Measurements from ENCODE around the gene UTS2R. TPM values are rescaled to one million over a fixed set of nuclear protein-coding genes. Genes with fewer than 3 reads are reported as not detected.

The UTS2R gene
- polyA plus RNA-seq, 3 donors, result not detected

- no peak for DNase-seq
- Histone ChIP-seq H3K9me3 (replicated peaks in 1 of 2; ENCODE audit: control insufficient read depth in 1 of 2, insufficient read depth in 1 of 2, low read length in 2 of 2) (peaks cover 0 to 3% of the 10 kb centered on the region in 2 donors), H4K20me1 (ENCODE audit: insufficient read depth, low read length) (no peaks in the 10 kb centered on the region), H3K79me2 (ENCODE audit: insufficient read depth, low read length) (no peaks in the 10 kb centered on the region), H3K27me3 (ENCODE audit: control insufficient read depth in 2 of 2, insufficient read depth in 2 of 2, low read length in 2 of 2) (no peaks in the 10 kb centered on the region), H2AFZ (ENCODE audit: insufficient read depth, low read depth, low read length, poor library complexity, severe bottlenecking) (no peak overlapping the region), H3K9ac (ENCODE audit: insufficient read depth, low read length, poor library complexity, severe bottlenecking) (no peak overlapping the region), H3K36me3 (replicated peaks in 1 of 2; ENCODE audit: control insufficient read depth in 1 of 2, insufficient read depth in 2 of 2, low read length in 2 of 2) (no peaks in the 10 kb centered on the region), H3K4me1 (ENCODE audit: control insufficient read depth in 1 of 2, insufficient read depth in 2 of 2, low read length in 2 of 2) (peaks cover 4% of the 10 kb centered on the region in 2 donors), H3K27ac (ENCODE audit: low read depth in 1 of 2, low read length in 2 of 2) (no peak overlapping the region), H3K4me3 (replicated peaks in 1 of 3; ENCODE audit: low read depth in 2 of 3, low read length in 3 of 3) (no peak overlapping the region), H3K4me2 (replicated peaks; ENCODE audit: extremely low read depth, low read length, poor library complexity, severe bottlenecking) (no peak overlapping the region)
- Mint-ChIP-seq H3K27me3 (ENCODE audit: low read depth in 3 of 3) (peaks cover 13 to 17% (median 15%) of the 10 kb centered on the region in 3 donors), H3K4me1 (peaks cover 9% of the 10 kb centered on the region), H3K4me3 (no peak overlapping the region), H3K27ac (no peak overlapping the region), H3K36me3 (no peaks in the 10 kb centered on the region), H3K9me3 (peaks cover 0 to 6% (median 0%) of the 10 kb centered on the region in 7 donors)
- 91% methylated on average over 11 of the region's 11 CpGs for WGBS (ENCODE audit: insufficient coverage)
- TF ChIP-seq, protein P1, sequence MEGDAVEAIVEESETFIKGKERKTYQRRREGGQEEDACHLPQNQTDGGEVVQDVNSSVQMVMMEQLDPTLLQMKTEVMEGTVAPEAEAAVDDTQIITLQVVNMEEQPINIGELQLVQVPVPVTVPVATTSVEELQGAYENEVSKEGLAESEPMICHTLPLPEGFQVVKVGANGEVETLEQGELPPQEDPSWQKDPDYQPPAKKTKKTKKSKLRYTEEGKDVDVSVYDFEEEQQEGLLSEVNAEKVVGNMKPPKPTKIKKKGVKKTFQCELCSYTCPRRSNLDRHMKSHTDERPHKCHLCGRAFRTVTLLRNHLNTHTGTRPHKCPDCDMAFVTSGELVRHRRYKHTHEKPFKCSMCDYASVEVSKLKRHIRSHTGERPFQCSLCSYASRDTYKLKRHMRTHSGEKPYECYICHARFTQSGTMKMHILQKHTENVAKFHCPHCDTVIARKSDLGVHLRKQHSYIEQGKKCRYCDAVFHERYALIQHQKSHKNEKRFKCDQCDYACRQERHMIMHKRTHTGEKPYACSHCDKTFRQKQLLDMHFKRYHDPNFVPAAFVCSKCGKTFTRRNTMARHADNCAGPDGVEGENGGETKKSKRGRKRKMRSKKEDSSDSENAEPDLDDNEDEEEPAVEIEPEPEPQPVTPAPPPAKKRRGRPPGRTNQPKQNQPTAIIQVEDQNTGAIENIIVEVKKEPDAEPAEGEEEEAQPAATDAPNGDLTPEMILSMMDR (IDR thresholded peaks at IDR 0.05), result no peak
- intact Hi-C loops (cut with micrococcal nuclease), result loop anchor here (5.0 to 10.0 kb wide), 2 partner anchors 206 to 419 kb away; no protein-coding TSS in a partner anchor
These were observed 15.7 kb upstream of the UTS2R start for GRCh38 chr17:82355770-82356427.

DNA sequence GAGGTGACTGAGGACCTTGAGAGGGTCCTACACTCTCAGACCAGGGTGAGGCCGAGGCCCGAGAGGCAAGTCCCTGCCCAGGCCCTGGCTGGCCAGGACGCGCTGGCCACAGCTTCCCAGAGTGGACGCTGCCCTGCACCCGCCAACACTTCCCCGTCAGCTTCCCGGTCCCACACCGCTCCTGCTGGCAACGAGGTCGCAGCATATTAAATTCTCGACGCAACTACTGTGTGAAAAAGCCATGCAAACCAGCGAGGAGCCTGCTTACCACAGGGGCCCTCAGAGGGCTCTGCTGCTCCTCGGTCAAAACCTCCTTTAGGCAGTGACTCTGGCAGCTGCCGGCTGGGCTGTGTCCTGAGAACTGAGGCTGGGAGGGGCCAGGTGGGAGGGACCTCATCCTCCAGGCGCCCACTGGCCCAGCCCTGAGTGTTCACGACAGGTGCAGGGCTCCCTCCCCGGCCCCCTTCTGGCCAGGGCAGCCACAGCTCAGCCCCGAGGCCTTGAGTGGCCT, 14.7 kb upstream of the UTS2R start:
- peaks cover 15% of the 10 kb centered on the region in 3 donors for H3K27me3 Mint-ChIP-seq (ENCODE audit: low read depth in 3 of 3)
- TF ChIP-seq, protein P1 (IDR thresholded peaks at IDR 0.05), result no peak
- WGBS (ENCODE audit: insufficient coverage), result 82% methylated on average over 20 of the region's 20 CpGs
- no peaks in the 10 kb centered on the region for H4K20me1 ChIP-seq (ENCODE audit: insufficient read depth, low read length)
- H3K79me2 ChIP-seq (ENCODE audit: insufficient read depth, low read length), result no peaks in the 10 kb centered on the region
- H3K4me1 ChIP-seq (ENCODE audit: control insufficient read depth in 1 of 2, insufficient read depth in 2 of 2, low read length in 2 of 2), result peaks cover 4% of the 10 kb centered on the region in 2 donors
- H3K27ac Mint-ChIP-seq, result no peak overlapping the region
- H3K9ac ChIP-seq (ENCODE audit: insufficient read depth, low read length, poor library complexity, severe bottlenecking), result no peak overlapping the region
- H3K9me3 Mint-ChIP-seq, result peaks cover 0 to 6% (median 0%) of the 10 kb centered on the region in 7 donors
- no peak overlapping the region for H3K4me2 ChIP-seq (replicated peaks; ENCODE audit: extremely low read depth, low read length, poor library complexity, severe bottlenecking)
- H3K36me3 ChIP-seq (replicated peaks in 1 of 2; ENCODE audit: control insufficient read depth in 1 of 2, insufficient read depth in 2 of 2, low read length in 2 of 2), result no peaks in the 10 kb centered on the region
- H3K4me1 Mint-ChIP-seq, result peaks cover 8% of the 10 kb centered on the region
- no peaks in the 10 kb centered on the region for H3K27me3 ChIP-seq (ENCODE audit: control insufficient read depth in 2 of 2, insufficient read depth in 2 of 2, low read length in 2 of 2)
- no peak overlapping the region for H2AFZ ChIP-seq (ENCODE audit: insufficient read depth, low read depth, low read length, poor library complexity, severe bottlenecking)
- no peak overlapping the region for H3K4me3 Mint-ChIP-seq
- peaks cover 0 to 3% of the 10 kb centered on the region in 2 donors for H3K9me3 ChIP-seq (replicated peaks in 1 of 2; ENCODE audit: control insufficient read depth in 1 of 2, insufficient read depth in 1 of 2, low read length in 2 of 2)
- DNase-seq, result no peak
- intact Hi-C loops (cut with micrococcal nuclease), result loop anchor here (5.0 to 10.0 kb wide), 2 partner anchors 205 to 418 kb away; no protein-coding TSS in a partner anchor
- no peak overlapping the region for H3K4me3 ChIP-seq (replicated peaks in 1 of 3; ENCODE audit: low read depth in 2 of 3, low read length in 3 of 3)
- no peaks in the 10 kb centered on the region for H3K36me3 Mint-ChIP-seq
- no peak overlapping the region for H3K27ac ChIP-seq (ENCODE audit: low read depth in 1 of 2, low read length in 2 of 2)

Data from CD14-positive monocyte (primary cell).